Measurements from ENCODE around the gene SNX12. TPM values are rescaled to one million over a fixed set of nuclear protein-coding genes. Genes with fewer than 3 reads are reported as not detected.

Gene SNX12
- total RNA-seq = 52.9 to 66.6 TPM (median 60.9 TPM) in 3 replicates
- long read RNA-seq, partial matches to known transcripts = 0 of 11 reads
- long read RNA-seq, other reads (novel, unspliced or antisense) = 10 of 11 reads

DNA sequence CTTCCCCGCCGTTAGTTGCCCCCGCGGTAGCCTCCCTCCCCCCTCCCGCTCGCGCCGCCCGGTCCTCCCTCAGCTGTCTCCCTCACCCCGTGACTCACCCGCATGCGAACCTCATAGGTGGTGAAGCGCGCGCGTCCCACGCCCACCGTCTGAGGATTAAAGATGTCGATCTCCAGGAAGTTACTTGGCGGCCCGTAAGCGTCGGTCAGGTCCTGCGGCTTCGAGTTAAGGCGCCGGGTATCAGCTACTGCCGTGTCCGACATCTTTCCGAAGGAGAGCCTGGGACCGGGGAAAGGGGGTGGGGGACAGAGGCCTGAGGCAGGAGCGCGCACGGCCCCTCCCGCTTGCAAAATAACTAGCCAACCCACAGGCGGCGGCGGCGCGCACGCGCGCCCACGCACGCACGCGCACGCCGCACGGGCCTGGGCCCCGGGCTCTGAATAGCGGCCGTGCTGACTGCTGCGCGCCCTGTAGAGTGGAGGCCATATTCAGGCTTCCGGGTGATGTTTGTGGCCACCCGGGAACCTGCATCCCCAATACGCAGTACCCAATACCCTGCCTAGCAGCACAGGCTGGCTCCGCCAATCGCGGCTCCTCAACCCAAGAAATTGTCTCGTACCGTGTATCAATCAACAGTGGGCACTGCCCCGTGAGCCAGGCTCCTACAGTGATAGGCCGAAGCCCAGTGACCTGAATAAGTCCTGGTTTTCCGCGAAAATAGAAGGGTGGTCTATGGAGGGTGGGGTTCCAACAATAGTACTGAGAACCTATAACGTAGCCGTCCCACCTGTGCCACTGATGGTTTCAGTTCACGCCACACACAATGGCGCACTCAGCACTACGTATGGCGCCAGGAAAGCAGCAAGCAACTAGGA lies at the start of gene SNX12:
TSS of gene SNX12 (minus strand) at position 291 of the 875 bp plus-strand sequence. CDS start at position 263, 28 bp downstream.
- TF ChIP-seq CTCF (IDR thresholded peaks at IDR 0.05) = no peak
- peaks cover 7% of the 10 kb centered on the region for H3K4me1 Mint-ChIP-seq (ENCODE audit: low read depth)
- no peaks in the 10 kb centered on the region for H3K9me3 Mint-ChIP-seq (ENCODE audit: low read depth)
- peak; percentile 94 for DNase-seq (ENCODE audit: low spot score)
- H3K36me3 Mint-ChIP-seq (ENCODE audit: low read depth) = no peaks in the 10 kb centered on the region
- no peaks in the 10 kb centered on the region for H3K27me3 Mint-ChIP-seq (ENCODE audit: low read depth)
- H3K4me3 Mint-ChIP-seq (ENCODE audit: unreplicated experiment) = peak within 1 kb of the TSS; percentile 95
- peak within 1 kb of the TSS; percentile 93 for H3K27ac Mint-ChIP-seq (ENCODE audit: unreplicated experiment)

- Mint-ChIP-seq H3K4me1 (ENCODE audit: low read depth) (peaks cover 8% of the 10 kb centered on the region), H3K4me3 (ENCODE audit: unreplicated experiment) (no peak overlapping the region), H3K36me3 (ENCODE audit: low read depth) (peaks cover 2% of the 10 kb centered on the region), H3K27ac (ENCODE audit: unreplicated experiment) (no peak overlapping the region), H3K27me3 (ENCODE audit: low read depth) (no peaks in the 10 kb centered on the region), H3K9me3 (ENCODE audit: low read depth) (peaks cover 5% of the 10 kb centered on the region)
- no peak for DNase-seq (ENCODE audit: low spot score)
- no peak for TF ChIP-seq CTCF (IDR thresholded peaks at IDR 0.05)
Measured at GRCh38 chrX:71117358-71117757, 49.2 kb upstream of the SNX12 start.

GRCh38 chrX:71111921-71112431 lies 43.8 kb upstream of the SNX12 start:
- no peak for TF ChIP-seq CTCF (IDR thresholded peaks at IDR 0.05)
- H3K9me3 Mint-ChIP-seq (ENCODE audit: low read depth) = no peaks in the 10 kb centered on the region
- H3K4me3 Mint-ChIP-seq (ENCODE audit: unreplicated experiment) = no peak overlapping the region
- no peaks in the 10 kb centered on the region for H3K36me3 Mint-ChIP-seq (ENCODE audit: low read depth)
- DNase-seq (ENCODE audit: low spot score) = no peak
- H3K4me1 Mint-ChIP-seq (ENCODE audit: low read depth) = no peaks in the 10 kb centered on the region
- H3K27ac Mint-ChIP-seq (ENCODE audit: unreplicated experiment) = no peak overlapping the region
- H3K27me3 Mint-ChIP-seq (ENCODE audit: low read depth) = no peaks in the 10 kb centered on the region

- Mint-ChIP-seq H3K27ac (ENCODE audit: unreplicated experiment) (no peak within 1 kb of the TSS), H3K9me3 (ENCODE audit: low read depth) (no peaks in the 10 kb centered on the region), H3K4me1 (ENCODE audit: low read depth) (no peaks in the 10 kb centered on the region), H3K27me3 (ENCODE audit: low read depth) (no peaks in the 10 kb centered on the region), H3K4me3 (ENCODE audit: unreplicated experiment) (no peak within 1 kb of the TSS), H3K36me3 (ENCODE audit: low read depth) (no peaks in the 10 kb centered on the region)
- DNase-seq (ENCODE audit: low spot score) = no peak
- TF ChIP-seq CTCF (IDR thresholded peaks at IDR 0.05) = no peak
Measured at GRCh38 chrX:71111141-71111843, 43.2 kb upstream of the SNX12 start, which contains the start of gene IL2RG. TSS of gene IL2RG (minus strand) at chrX:71111577. CDS start at chrX:71111539, 38 bp downstream.

DNA sequence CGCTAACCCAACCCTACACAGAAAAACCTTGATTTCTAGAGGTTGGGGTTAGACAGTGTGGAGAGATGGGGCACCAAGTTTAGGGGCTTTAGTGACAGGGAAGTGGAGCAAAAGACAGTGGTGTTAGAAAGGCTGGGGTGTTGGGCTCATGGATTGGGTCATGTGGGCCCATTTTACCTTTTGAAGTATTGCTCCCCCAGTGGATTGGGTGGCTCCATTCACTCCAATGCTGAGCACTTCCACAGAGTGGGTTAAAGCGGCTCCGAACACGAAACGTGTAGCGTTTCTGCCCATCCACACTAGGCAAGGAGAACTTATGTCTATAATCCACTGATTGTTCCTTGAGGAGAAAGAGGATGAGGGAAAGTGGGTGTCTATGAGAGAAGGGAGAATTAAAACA lies 40.9 kb upstream of the SNX12 start:
- TF ChIP-seq CTCF (IDR thresholded peaks at IDR 0.05) = no peak
- Mint-ChIP-seq H3K27ac (ENCODE audit: unreplicated experiment) (no peak overlapping the region), H3K4me3 (ENCODE audit: unreplicated experiment) (no peak overlapping the region), H3K27me3 (ENCODE audit: low read depth) (no peaks in the 10 kb centered on the region), H3K4me1 (ENCODE audit: low read depth) (peaks cover 2% of the 10 kb centered on the region), H3K36me3 (ENCODE audit: low read depth) (no peaks in the 10 kb centered on the region), H3K9me3 (ENCODE audit: low read depth) (no peaks in the 10 kb centered on the region)
- DNase-seq (ENCODE audit: low spot score) = no peak
